HG03520 (cell line): ENCODE results near the gene SDK1.
"Not testable (repeated sequence)": the region's sequence is repeated elsewhere in the genome, so short reads cannot be mapped to it uniquely, and the experiment has no call there.

Experiments used
- ATAC-seq: cut with Tn5 transposase; IDR thresholded peaks from one replicate; pipeline ENCODE4 v1.9.1; 2021; ENCODE audit warnings: mild to moderate bottlenecking, moderate library complexity; ENCODE audit not compliant: unreplicated experiment

Gene SDK1

GRCh38 chr7:4233621-4234497 lies 932.8 kb downstream of the SDK1 start:
- no peak for ATAC-seq

- no peak for ATAC-seq
Measured at GRCh38 chr7:4234498-4234855, 933.4 kb downstream of the SDK1 start.

- ATAC-seq, result no peak
Measured at GRCh38 chr7:4234886-4235285, 933.8 kb downstream of the SDK1 start.

- no peak for ATAC-seq
Measured at GRCh38 chr7:4235596-4235995, 934.5 kb downstream of the SDK1 start.

- no peak for ATAC-seq
Measured at GRCh38 chr7:4236389-4236788, 935.3 kb downstream of the SDK1 start.

- ATAC-seq, result not testable (repeated sequence)
Measured at GRCh38 chr7:4236873-4237272, 935.8 kb downstream of the SDK1 start.

GRCh38 chr7:4237296-4238235 lies 936.5 kb downstream of the SDK1 start:
- ATAC-seq, result no peak

- ATAC-seq, result no peak
Measured at GRCh38 chr7:4238861-4239260, 937.8 kb downstream of the SDK1 start.

- no peak for ATAC-seq
Measured at GRCh38 chr7:4240042-4240441, 939.0 kb downstream of the SDK1 start.

- ATAC-seq, result no peak
Measured at GRCh38 chr7:4240520-4241303, 939.7 kb downstream of the SDK1 start.

- ATAC-seq, result no peak
Measured at GRCh38 chr7:4241304-4241612, 940.2 kb downstream of the SDK1 start.

- ATAC-seq, result no peak
Measured at GRCh38 chr7:4241791-4242190, 940.7 kb downstream of the SDK1 start.

- no peak for ATAC-seq
Measured at GRCh38 chr7:4242706-4243105, 941.7 kb downstream of the SDK1 start.

- ATAC-seq, result no peak
Measured at GRCh38 chr7:4244041-4244440, 943.0 kb downstream of the SDK1 start.

GRCh38 chr7:4244635-4245034 lies 943.6 kb downstream of the SDK1 start:
- no peak for ATAC-seq

GRCh38 chr7:4245135-4245865 lies 944.2 kb downstream of the SDK1 start:
- no peak for ATAC-seq

GRCh38 chr7:4245866-4246470 lies 944.9 kb downstream of the SDK1 start:
- no peak for ATAC-seq

- ATAC-seq, result no peak
Measured at GRCh38 chr7:4246536-4246935, 945.5 kb downstream of the SDK1 start.

GRCh38 chr7:4247106-4247876 lies 946.2 kb downstream of the SDK1 start:
- ATAC-seq, result no peak
